Activated effector memory CD4-positive, alpha-beta T cell treated with anti-CD3 and anti-CD28 coated beads, Interleukin-2, amount 50 U/mL, for 16 hours (primary cell): ENCODE results near the gene SLCO4A1.

Experiments
- DNase-seq: peaks from one replicate; pipeline ENCODE4 v3.0.0-alpha.2; 2020

SLCO4A1 gene

DNA sequence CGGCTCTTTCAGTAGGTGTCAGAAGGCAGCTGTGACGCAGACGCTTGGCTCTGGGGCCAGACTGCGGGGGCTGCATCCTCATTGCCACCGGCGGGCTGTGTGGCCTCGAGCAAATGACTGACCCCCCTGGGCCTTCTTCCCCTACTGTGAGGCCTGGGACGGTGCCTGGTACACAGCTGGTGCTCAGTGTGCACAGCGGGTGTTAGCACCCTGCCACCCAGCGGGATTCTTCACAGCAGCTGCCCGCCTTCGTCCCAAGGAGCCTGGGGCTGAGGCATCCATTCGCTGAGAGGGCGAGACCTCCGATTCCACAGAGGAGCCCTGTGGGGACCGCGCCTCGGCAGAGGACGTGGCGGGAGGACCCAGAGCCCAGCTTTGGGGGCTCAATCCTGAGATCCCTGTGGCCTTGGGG, 10.6 kb downstream of the SLCO4A1 start:
- DNase-seq, result no peak

DNA sequence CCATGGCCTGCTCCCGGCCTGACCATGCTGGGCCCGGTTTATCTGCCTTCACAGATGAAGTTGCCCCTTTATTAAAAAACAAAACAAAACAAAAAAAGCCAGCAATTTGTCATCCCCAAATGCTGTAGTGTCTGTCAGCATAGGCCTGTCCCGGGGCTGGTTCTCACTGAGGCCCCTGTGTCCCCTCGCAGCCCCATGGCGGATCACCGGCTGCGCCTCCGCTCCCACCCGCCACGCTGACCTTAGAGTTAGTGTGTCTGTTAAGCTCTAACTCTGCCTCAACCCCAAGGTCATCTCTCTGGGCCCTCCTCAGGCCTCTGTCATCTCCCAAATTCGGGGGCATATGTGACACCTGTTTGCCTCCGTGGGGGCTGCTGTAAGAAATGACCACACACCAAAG, 11.1 kb downstream of the SLCO4A1 start:
- DNase-seq, result no peak

DNA sequence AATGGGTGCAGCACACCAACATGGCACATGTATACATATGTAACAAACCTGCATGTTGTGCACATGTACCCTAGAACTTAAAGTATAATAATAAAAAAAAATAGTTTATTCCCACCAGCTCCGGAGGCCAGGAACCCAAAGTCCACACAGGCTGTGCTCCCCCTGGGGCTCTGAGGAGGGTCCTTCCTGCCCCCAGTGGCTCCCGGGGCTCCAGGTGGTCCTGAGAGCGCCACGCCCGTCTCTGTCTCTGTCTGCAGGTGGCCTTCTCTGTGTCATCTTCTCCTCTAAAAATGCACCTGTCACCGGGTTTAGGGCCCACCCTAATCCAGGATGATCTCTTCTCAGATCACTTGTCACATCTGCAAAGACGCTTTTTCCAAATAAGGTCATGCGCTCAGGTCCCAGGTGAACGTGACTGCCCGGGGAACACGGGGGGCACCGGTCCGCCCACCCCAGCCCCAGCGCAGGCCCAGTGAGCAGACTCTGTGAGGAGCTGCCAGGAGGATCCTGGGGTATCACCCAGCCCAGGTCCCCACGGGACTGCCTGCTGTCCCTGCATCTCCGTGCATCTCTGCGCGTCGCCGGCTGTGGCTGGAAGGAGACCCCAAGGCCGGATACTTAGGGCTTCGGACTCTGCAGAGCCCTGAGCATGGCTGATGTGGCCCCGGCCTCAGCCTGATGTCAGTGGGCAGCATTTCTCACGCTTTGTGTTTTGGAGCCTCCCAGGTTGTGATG, 11.8 kb downstream of the SLCO4A1 start:
- DNase-seq, result no peak

DNA sequence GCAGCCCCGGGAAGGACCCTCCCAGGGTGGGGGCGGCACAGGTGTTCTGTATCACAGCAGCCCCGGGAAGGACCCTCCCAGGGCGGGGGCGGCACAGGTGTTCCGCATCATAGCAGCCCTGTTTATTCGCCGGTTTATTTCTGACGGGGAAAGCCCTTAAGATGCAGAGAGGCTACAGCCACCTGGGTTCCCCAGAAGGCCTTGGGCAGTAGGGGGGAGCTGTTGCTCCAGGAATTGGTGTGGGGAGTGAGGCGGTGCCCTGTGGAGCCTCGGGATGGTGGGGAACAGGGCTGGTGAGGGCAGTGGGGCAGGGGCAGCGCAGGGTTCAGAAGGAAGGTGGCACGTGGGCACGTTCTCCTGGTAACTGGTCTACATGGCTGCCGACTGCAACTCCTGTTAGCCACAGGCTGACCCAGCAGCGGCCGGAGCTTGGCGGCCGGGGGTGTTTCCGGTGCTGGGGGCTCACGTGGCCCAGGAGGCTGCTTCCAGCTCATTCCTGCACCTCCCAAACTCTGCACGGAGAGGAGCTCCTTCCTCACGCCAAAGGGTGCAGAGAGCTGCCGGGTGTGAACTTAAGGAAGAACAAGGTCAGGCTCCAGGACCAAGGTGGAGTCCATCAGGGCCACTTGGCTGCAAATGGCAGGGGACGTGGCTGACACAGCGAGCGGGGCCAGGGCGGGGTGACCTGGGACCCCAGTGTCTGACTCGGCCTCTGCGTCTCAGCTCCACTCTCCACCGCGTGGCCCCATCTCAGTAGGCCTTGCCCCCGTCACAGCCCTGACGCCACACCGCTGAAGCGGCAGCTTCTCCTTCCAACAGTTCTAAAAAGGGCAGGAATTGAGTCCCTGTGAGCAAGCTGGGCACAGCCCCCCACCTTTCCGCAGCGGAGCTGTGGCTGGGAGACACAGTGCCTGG, 13.2 kb downstream of the SLCO4A1 start:
- DNase-seq, result no peak

- no peak for DNase-seq
Observed at GRCh38 chr20:62656197-62656918, 14.1 kb downstream of the SLCO4A1 start.

- no peak for DNase-seq
Observed at GRCh38 chr20:62656919-62657588, 14.8 kb downstream of the SLCO4A1 start.

GRCh38 chr20:62657589-62657942, 15.3 kb downstream of the SLCO4A1 start:
- DNase-seq, result no peak

DNA sequence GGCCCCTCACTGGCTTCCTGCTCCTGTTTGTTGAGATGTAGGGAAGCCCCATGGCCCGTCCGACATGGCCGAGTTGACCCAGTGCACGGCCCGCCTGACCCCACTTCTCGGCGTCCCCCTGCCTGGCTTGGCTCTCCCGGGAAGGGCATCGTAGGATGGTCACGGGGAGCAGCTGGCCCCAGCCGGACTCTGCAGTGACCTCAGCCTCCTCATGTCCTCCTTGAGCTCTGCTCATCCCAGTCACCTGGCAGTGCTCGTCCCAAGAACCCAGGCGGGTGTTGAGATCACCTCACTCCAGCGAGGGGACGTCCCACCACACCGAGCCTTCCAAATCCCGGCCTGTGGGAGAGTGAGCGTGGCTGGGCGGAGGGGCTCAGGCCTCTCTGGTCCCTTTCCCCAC, 15.7 kb downstream of the SLCO4A1 start:
- no peak for DNase-seq

DNA sequence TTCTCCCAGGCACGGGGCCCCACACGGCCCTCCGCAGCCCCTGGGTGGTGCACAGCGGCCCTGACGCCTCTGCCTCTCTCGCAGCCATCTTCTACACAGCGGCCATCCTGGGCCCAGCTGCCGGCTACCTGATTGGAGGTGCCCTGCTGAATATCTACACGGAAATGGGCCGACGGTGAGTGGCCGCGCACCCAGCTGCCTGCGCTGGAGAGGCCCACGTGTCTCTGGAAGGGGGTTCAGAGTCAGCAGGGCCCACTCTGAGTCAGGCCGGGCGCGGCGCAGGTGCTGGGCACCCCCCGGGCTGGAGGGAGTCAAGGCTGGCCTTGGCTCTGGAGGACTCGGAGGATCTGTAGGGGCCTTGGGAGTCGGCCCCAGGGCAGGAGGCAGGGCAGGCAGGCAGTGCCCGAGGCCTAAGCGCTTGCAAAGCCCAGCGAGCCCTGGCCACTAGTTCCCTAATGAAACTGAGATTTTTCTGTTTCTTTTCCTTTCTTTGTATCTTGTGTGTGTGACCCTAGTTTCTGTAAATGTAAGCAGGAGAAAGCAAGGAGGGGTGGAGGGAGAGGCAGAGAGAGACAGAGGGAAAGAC, 16.4 kb downstream of the SLCO4A1 start:
- DNase-seq, result no peak

GRCh38 chr20:62659488-62660239, 17.4 kb downstream of the SLCO4A1 start:
- DNase-seq, result no peak

- DNase-seq, result no peak
Observed at GRCh38 chr20:62660240-62660615, 17.9 kb downstream of the SLCO4A1 start.

DNA sequence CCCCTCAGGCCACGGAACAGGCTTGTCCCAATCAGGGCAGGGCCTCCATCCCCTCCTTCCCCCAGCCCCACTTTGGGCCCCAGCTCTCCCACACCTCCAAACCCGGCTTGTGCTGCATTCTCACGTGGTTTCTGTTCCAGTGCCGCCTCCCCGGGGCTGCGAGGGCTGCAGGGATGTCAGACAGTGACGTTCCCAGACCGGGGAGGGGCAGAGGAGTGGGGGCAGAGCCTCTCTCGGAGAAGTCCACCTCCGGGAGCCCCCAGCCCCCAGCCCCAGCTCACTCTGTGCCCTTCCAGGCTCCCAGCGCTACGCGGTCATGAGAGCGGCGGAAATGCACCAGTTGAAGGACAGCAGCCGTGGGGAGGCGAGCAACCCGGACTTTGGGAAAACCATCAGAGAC, 18.5 kb downstream of the SLCO4A1 start:
- no peak for DNase-seq

GRCh38 chr20:62661647-62662046, 19.3 kb downstream of the SLCO4A1 start:
- DNase-seq, result no peak

DNA sequence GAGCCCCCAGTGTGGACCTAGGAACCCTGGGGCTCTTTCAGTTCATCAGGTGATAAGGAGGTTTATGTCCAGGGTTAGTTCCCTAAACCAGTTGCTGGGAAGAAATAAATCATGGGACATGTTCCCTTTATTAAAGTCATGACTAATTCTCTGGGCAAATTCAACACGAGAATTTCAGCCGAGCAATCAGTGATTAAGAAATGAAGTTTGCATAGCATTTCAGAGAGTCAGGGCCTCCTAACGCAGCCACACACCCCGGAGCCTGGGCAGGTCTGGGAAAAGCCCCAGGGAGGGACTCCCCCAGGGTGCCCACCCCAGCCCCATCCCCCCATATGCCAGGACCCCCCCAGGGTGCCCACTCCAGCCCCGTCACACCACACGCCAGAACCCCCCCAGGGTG, 20.1 kb downstream of the SLCO4A1 start:
- DNase-seq, result no peak

- DNase-seq, result no peak
Observed at GRCh38 chr20:62663145-62664018, 21.1 kb downstream of the SLCO4A1 start.

GRCh38 chr20:62664019-62664971, 22.0 kb downstream of the SLCO4A1 start:
- DNase-seq, result no peak

DNA sequence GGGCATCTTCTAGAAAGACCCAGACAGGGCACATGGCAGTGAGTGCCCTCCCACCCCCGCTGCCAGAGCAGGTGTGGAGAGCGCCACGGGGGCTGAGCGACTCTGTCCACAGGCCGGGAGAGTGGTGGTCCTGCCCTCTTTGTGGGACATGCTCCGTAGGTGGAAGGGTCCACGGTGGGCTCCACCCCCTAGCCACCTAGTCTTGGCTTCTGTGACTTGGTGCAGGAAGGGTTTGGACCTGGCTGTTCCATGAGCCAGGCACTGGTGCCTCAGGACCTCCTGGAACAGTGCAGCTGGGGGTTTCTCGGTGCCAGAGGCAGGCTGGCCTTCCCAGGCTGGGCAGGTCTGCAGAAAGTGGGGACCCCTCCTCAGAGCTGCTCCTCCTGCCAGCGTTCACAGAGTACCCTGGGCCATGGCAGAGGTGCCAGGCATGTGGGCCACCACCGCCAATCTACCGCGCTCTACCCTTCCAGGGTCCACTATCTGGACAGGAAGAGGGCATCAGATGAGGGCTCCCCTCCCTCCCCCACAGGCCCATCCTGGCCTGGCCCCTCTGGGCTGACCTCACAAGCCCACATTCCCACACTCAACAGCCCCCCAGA, 23.0 kb downstream of the SLCO4A1 start:
- no peak for DNase-seq

GRCh38 chr20:62665826-62666735, 23.8 kb downstream of the SLCO4A1 start:
- DNase-seq, result no peak
